ENCODE data around the gene EMC10. TPM values are rescaled to one million over a fixed set of nuclear protein-coding genes. Genes with fewer than 3 reads are reported as not detected.
"Not testable (repeated sequence)": the region's sequence is repeated elsewhere in the genome, so short reads cannot be mapped to it uniquely, and the experiment has no call there.

The EMC10 gene
- total RNA-seq, 1 donor from 2014 or later = 78.0 TPM

DNA sequence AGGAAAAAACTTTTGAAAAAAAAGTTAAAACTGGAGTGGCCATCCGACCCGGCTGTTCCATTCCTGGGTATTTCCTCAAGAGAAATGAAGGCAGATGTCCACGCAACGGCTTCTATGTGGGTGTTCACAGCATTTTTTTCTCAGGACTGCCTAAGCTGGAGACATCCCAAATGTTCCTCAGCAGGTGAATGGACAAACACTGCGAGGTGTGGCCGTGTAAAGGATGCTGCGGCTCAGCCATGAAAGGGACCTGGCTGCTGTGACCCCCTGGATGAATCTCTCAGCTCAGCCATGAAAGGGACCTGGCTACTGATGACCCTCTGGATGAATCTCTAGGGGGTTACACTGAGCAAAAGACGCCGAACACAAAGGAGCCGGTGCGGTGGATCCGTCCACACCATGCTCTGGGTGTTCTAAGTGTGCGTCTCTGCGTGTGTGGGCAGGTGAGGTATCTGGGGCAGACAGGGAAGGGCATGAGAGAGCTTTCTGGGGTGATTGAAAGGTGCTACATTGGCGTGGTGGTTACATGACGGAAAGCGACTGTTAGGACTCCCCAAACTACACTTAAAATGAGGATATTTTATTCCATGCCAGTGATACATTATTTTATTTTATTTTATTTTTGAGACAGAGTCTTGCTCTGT, 44.6 kb downstream of the EMC10 start:
- intact Hi-C loops (cut with DNase I) = no loop called here
- ATAC-seq (no peak), DNase-seq (ENCODE audit: missing footprints) (no peak)

DNA sequence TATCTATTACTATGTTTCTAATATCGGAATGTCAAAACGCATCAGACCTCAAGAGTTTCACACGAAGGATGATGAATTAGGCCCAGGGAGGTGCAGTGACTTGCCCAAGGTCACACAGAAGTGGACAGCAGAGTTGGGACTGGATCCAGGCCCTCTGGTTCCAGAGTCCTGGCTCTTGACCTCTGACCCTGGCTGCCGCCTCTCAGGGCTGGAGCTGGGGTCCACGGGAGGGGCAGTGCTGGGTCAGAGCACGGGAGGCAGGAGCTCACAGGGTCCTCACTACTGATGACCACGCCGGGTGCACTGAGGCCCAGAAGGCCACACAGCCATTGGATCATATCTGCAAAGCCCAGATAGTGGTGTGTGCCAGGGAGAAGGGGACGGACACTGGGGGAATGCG, 46.6 kb downstream of the EMC10 start:
- intact Hi-C loops (cut with DNase I) = no loop called here

DNA sequence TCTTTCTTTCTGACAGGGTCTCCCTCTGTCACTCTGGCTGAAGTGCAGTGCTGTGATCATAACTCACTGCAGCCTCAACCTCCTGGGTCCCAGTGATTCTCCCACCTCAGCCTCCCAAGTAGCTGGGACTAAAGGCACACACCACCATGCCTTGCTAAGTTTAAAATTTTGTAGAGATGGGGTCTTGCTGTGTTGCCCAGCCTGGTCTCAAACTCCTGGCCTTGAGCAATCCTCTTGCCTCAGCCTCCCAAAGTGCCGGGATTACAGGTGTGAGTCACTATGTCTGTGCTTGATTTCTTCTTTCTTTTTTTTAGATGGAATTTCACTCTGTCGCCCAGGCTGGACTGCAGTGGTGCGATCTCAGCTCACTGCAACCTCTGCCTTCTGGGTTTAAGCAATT, 51.7 kb downstream of the EMC10 start:
- ATAC-seq; intact Hi-C loops (cut with DNase I); DNase-seq (ENCODE audit: missing footprints): not testable (repeated sequence)

More for the DNA sequence above, 46.6 kb downstream of the EMC10 start:
- DNase-seq (ENCODE audit: missing footprints) (no peak), ATAC-seq (no peak)

DNA sequence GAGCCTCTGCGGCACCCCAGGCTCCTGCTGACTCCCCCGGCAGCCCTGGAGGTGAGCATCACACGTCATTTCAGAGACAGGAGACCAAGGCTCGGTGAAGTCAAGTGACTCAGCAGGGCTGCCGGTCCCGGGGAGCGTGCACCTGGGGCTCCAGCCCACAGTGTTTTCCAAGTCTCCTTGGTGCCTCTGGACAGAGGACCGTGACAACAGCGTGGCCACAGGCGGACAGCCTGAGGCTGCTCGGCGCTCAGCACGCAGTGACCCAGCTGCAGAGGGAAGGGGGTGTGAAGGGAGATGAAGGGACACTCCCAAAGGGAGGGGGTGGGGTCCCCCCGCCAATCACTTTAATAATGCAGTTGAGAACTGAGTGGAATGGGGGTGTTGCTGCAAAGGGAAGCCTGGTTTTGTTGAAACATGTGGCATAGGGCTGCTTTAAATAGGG, 54.9 kb downstream of the EMC10 start:
- DNase-seq (ENCODE audit: missing footprints) (no peak), ATAC-seq (no peak)
- intact Hi-C loops (cut with DNase I) = no loop called here

DNA sequence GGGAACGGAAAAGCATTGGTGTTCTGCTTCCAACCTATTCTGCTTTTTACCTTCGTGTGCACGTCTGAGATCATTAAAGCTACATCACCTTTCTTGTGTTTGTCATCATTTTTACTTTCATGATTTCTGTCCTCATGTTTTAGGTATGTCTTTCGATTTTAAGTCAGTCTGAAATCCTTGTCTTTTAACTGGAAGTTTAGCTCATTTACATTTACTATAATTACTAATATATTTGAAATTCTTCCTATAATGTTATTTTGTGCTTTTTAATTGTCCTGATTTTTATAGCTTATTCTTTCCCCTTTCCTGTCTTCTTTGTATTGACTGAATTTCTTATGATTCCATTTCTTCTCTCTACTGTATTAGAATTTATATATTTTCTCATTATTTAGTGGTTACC, 56.6 kb downstream of the EMC10 start:
- intact Hi-C loops (cut with DNase I) = no loop called here
- DNase-seq (ENCODE audit: missing footprints) (no peak), ATAC-seq (no peak)

DNA sequence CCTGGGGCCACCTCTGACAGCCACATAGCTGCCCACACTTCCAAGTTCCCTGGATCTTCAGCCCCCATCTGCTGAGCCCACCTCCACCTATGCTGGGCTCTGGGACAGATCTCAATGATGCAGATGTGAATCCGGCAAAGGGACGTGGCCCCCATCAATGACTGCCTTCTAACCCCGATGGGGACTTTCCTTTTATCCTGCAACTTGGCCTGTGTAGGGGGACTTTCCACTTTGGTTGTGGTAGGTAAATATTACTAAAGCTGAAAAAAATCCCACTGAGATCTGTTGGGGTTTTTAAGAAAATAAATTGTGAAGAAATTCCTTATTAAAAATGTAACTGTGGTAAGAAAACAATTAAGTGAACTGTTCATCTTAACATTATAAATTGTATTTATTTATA, 58.2 kb downstream of the EMC10 start:
- ATAC-seq (no peak), DNase-seq (ENCODE audit: missing footprints) (no peak)
- intact Hi-C loops (cut with DNase I) = no loop called here

DNA sequence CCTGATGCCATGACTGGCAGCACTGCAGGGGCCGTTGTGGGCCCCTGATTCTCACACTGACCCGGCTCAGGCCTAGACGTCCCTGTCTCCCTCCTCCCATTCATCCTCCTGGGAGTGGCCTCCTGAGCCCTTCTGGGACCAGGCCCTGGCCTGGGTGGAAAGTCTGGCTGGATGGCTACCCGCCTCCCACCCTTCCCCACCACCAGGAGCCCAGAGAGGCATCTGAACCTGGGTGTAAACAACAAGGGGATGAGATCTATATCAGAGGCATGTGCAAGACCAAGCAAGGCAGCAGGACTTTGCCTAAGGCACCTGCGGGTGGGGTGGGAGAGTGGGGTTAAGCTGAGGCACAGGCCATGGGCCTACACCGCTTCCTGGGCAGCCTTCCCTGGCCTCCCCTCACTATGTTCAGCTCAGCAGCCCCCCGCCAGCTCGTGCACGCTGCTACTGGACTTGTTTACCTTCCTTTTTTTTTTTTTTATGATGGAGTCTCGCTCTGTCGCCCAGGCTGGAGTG, 59.4 kb downstream of the EMC10 start:
- no peak for ATAC-seq
- DNase-seq (ENCODE audit: missing footprints) = no peak
- intact Hi-C loops (cut with DNase I) = loop anchor here (2.0 kb wide), 1 partner anchor 247 kb away; no protein-coding TSS in a partner anchor

DNA sequence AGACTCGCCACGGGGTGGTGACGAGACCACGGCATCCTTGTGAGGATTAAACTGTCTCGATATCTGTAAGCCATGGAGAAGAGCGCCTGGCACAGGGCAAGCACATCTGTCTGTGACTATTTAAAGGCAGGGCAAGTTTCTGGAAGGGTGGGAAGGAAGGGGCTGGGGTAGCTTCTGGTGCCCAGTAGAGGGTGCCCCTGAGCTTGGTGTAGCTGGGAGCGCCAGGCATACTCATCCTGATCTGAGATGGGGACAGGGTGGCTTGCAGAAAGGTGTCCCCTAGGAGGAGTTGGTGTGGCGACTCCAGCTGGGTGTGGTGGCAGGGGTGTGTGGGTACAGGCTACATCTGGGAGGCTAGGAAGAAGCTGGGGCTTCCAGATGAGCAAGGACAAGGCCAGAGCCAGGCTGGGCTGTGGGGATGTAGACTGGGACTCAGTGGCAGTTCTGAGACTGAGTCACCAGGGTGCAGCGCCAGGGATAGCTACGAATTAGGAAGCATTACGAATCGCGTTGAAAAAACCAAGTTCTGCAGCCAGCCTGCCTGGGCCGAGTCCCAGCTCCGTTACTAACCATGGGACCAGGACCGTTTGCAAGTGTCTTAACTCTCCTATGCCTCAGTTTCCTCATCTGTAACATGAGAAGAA, 60.5 kb downstream of the EMC10 start:
- DNase-seq (ENCODE audit: missing footprints) (no peak), ATAC-seq (no peak)
- intact Hi-C loops (cut with DNase I) = loop anchor here (2.0 kb wide), 1 partner anchor 246 kb away; no protein-coding TSS in a partner anchor

DNA sequence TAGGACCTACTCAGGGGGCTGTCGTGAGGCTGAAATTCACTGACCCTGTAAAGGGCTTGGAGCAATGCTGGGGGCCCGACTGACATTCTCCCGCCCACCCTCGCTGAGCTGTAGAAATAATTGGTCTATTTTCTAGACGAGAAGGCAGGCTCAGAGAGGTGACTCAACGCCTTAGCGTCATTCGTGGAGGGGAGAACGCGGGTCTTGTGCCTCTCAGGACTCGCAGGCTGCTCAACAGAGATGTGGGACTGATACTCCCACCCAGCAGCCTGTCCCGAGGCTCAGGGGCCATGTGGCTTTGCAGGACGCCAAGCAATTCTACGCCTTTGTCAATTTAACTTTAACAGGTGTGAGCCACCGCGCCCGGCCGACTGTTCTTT, 61.0 kb downstream of the EMC10 start:
- DNase-seq (ENCODE audit: missing footprints) (no peak), ATAC-seq (no peak)
- intact Hi-C loops (cut with DNase I) = loop anchor here (2.0 kb wide), 1 partner anchor 246 kb away; no protein-coding TSS in a partner anchor

DNA sequence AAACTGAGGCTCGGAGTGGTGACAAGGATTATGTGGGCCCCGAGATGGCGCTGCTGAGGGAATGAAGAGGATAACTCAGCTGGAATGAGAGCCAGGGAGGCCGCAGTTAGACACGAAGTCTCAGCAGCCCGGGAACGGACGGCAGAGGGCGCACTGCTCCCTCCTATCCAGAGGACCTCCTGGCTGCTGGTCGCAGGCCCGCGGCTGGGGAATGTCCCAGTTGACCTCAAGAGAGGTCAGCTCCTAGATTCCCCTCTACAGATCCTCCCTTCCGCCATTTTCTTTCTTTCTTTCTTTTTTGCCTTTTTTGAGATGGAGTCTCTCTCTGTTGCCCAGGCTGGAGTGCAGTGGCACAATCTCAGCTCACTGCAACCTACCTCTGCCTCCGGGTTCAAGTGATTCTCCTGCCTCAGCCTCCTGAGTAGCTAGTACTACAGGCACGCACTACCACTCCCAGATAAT, 61.5 kb downstream of the EMC10 start:
- intact Hi-C loops (cut with DNase I) = loop anchor here (2.0 kb wide), 1 partner anchor 245 kb away; no protein-coding TSS in a partner anchor
- ATAC-seq (peak; percentile 80), DNase-seq (ENCODE audit: missing footprints) (peak; percentile 82)

Other genes with a start within 250 kb of the EMC10 start
- 1.7 TPM for gene KCNC3, start 147.1 kb upstream of the EMC10 start, total RNA-seq
- 0.27 TPM for gene NAPSA, start 110.9 kb upstream of the EMC10 start, total RNA-seq
- gene NR1H2, start 100.0 kb upstream of the EMC10 start, total RNA-seq = 69.5 TPM
- gene POLD1, start 92.2 kb upstream of the EMC10 start, total RNA-seq = 10.8 TPM
- not detected for gene SPIB, start 57.6 kb upstream of the EMC10 start, total RNA-seq
- gene MYBPC2, start 43.6 kb upstream of the EMC10 start, total RNA-seq = 0.08 TPM
- gene GARIN5A, start 341 bp downstream of the EMC10 start, total RNA-seq = 2.2 TPM
- 43.7 TPM for gene JOSD2, start 34.7 kb downstream of the EMC10 start, total RNA-seq
- gene ASPDH, start 37.4 kb downstream of the EMC10 start, total RNA-seq = not detected
- gene LRRC4B, start 91.9 kb downstream of the EMC10 start, total RNA-seq = 0.92 TPM
- 0.27 TPM for gene SYT3, start 163.4 kb downstream of the EMC10 start, total RNA-seq
- 2.5 TPM for gene C19orf81, start 172.9 kb downstream of the EMC10 start, total RNA-seq
- gene SHANK1, start 243.3 kb downstream of the EMC10 start, total RNA-seq = 0.22 TPM
- gene CLEC11A, start 246.9 kb downstream of the EMC10 start, total RNA-seq = 4.0 TPM